ENCODE measurements around the gene KDELR3. TPM values are rescaled to one million over a fixed set of nuclear protein-coding genes. Genes with fewer than 3 reads are reported as not detected.

The KDELR3 gene
- total RNA-seq, 1 experiment from 2014 or later = 33.1 TPM

GRCh38 chr22:38427940-38428339, 40.0 kb upstream of the KDELR3 start:
- no peaks in the 10 kb centered on the region for H3K79me2 ChIP-seq (ENCODE audit: insufficient read depth, low read length)
- H3K4me3 ChIP-seq (replicated peaks in 1 of 2; ENCODE audit: low read depth in 1 of 2, low read length in 2 of 2) = no peak overlapping the region
- H4K20me1 ChIP-seq (ENCODE audit: insufficient read depth) = no peaks in the 10 kb centered on the region
- no peaks in the 10 kb centered on the region for H3K36me3 ChIP-seq (ENCODE audit: control insufficient read depth in 1 of 2, insufficient read depth in 2 of 2, low read length in 2 of 2)
- RAD21 ChIA-PET (ENCODE audit: low non-redundant PET in 1 of 2, low total read pairs in 2 of 2, uncharacterized antibody in 2 of 2, unreplicated experiment in 2 of 2) = no interaction called here
- H2AFZ ChIP-seq (ENCODE audit: low read depth, low read length, poor library complexity, severe bottlenecking) = no peak overlapping the region
- no peak for DNase-seq (ENCODE audit: low read depth, low spot score)
- no peak for TF ChIP-seq YY1 (IDR thresholded peaks at IDR 0.05; ENCODE audit: extremely low read depth, insufficient replicate concordance, low read depth, low read length)
- TF ChIP-seq ZNF274 (IDR thresholded peaks at IDR 0.05; ENCODE audit: low read depth, low read length) = no peak
- TF ChIP-seq ZFX (IDR thresholded peaks at IDR 0.05) = no peak
- TF ChIP-seq SP1 (IDR thresholded peaks at IDR 0.05; ENCODE audit: low read depth) = no peak
- TF ChIP-seq TCF7L2 (IDR thresholded peaks at IDR 0.05; ENCODE audit: borderline replicate concordance, extremely low read depth, insufficient read depth, insufficient read length) = no peak
- TF ChIP-seq EZH2phosphoT487 (IDR thresholded peaks at IDR 0.05; ENCODE audit: borderline replicate concordance) = no peak
- TF ChIP-seq ELF1 (IDR thresholded peaks at IDR 0.05; ENCODE audit: borderline replicate concordance, low read depth) = no peak
- no peak for TF ChIP-seq SRF (IDR thresholded peaks at IDR 0.05; ENCODE audit: low read depth)
- TF ChIP-seq MAX (IDR thresholded peaks at IDR 0.05) = no peak
- no peak for TF ChIP-seq CBX3 (IDR thresholded peaks at IDR 0.05; ENCODE audit: low read depth)
- TF ChIP-seq CTCF (IDR thresholded peaks at IDR 0.05 in 2 of 3, conservative IDR thresholded peaks at IDR 0.05 in 1 of 3; ENCODE audit: borderline replicate concordance in 1 of 3, insufficient read depth in 1 of 3, low read depth in 2 of 3, low read length in 2 of 3) = no peak
- no peak for TF ChIP-seq FOSL1 (IDR thresholded peaks at IDR 0.05; ENCODE audit: low read depth)
- no peak for TF ChIP-seq CEBPB (IDR thresholded peaks at IDR 0.05; ENCODE audit: low read depth)
- no peak for TF ChIP-seq POLR2AphosphoS5 (IDR thresholded peaks at IDR 0.05; ENCODE audit: low read depth, low read length)
- no peak for TF ChIP-seq ZBTB33 (IDR thresholded peaks at IDR 0.05; ENCODE audit: extremely low read depth, insufficient replicate concordance, low read length)
- no peak for TF ChIP-seq RAD21 (IDR thresholded peaks at IDR 0.05; ENCODE audit: low read depth)
- TF ChIP-seq EZH2 (IDR thresholded peaks at IDR 0.05) = no peak
- no peaks in the 10 kb centered on the region for H3K9me2 ChIP-seq (ENCODE audit: insufficient read depth)
- H3K9me3 ChIP-seq (ENCODE audit: control insufficient read depth in 1 of 2, insufficient read depth in 1 of 2, low read depth in 1 of 2, low read length in 2 of 2) = no peaks in the 10 kb centered on the region
- ATAC-seq = no peak
- H3K4me2 ChIP-seq (ENCODE audit: low read length) = no peak overlapping the region
- H3K27ac ChIP-seq (ENCODE audit: low read depth, low read length) = no peak overlapping the region
- CTCF ChIA-PET = no interaction called here
- intact Hi-C loops (cut with micrococcal nuclease) = no loop called here
- H3K27me3 ChIP-seq (ENCODE audit: insufficient read depth, low read length) = no peaks in the 10 kb centered on the region
- no peak overlapping the region for H3K9ac ChIP-seq (ENCODE audit: low read length)
- BruUV-seq (replicated peaks) = no TSS peak
- POLR2A ChIA-PET = no interaction called here
- peaks cover 0 to 31% of the 10 kb centered on the region in 2 experiments; a peak in 3 of 4 replicates for H3K4me1 ChIP-seq (ENCODE audit: control insufficient read depth in 1 of 2, insufficient read depth in 2 of 2, low read length in 2 of 2)

Data from HCT116 (cell line).